GM23338 (cell line): Measurements from ENCODE around the gene TWSG1.

ENCODE experiments used
- POLR2AphosphoS5 ChIP-seq: IDR thresholded peaks from 2 replicates; pipeline ENCODE4 v1.6.1; 2016; ENCODE audit warnings: antibody characterized with exemption, low read depth
- TF ChIP-seq, protein P1 (sequence below), 2 experiments: fragments of 200-600 bp in 1 of 2; sonication (generic) in 1 of 2; conservative IDR thresholded peaks; 2 replicates each; pipeline versions ENCODE4 v1.5.1 to v1.6.1; 2016 to 2017; ENCODE audit warnings: antibody characterized with exemption in 2 of 2, low read depth in 2 of 2, mild to moderate bottlenecking in 2 of 2, moderate library complexity in 1 of 2
- TF ChIP-seq, protein P2 (sequence below): IDR thresholded peaks from 2 replicates; pipeline ENCODE4 v1.6.1; 2016; ENCODE audit warnings: antibody characterized with exemption

DNA sequence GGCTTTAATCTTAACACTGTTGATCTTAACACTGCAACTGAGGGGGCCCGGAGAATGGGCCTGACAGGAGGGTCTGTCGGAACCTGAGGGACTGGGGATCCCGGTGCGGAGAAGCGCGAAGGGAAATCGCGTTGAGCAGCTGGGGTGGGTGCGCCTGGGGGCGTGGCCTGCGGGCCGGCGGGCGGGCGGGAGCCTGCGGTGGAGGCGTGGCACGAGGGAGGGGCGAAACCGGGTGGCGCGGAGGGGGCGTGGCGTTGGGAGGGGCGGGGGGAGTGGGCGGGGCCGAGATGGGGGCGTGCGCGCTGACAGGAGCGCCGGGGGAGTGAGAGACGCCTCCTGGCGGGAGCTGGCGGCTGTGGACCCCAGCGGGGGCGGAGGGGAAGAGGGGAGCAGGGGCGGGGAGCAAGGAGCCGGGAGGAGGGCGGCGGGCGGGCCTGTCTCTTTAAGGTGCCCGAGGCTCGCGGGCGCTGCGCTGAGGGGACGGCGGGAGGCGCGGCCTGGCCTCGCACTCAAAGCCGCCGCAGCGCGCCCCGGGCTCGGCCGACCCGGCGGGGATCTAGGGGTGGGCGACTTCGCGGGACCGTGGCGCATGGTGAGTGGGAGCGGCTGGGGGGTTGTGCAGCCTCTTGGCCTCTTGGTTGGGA lies at the start of gene TWSG1:
- peak; percentile 72 for TF ChIP-seq POLR2AphosphoS5
- TF ChIP-seq, protein P1, sequence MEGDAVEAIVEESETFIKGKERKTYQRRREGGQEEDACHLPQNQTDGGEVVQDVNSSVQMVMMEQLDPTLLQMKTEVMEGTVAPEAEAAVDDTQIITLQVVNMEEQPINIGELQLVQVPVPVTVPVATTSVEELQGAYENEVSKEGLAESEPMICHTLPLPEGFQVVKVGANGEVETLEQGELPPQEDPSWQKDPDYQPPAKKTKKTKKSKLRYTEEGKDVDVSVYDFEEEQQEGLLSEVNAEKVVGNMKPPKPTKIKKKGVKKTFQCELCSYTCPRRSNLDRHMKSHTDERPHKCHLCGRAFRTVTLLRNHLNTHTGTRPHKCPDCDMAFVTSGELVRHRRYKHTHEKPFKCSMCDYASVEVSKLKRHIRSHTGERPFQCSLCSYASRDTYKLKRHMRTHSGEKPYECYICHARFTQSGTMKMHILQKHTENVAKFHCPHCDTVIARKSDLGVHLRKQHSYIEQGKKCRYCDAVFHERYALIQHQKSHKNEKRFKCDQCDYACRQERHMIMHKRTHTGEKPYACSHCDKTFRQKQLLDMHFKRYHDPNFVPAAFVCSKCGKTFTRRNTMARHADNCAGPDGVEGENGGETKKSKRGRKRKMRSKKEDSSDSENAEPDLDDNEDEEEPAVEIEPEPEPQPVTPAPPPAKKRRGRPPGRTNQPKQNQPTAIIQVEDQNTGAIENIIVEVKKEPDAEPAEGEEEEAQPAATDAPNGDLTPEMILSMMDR (conservative IDR thresholded peaks at IDR 0.05; ENCODE audit: low read depth in 2 of 2) = peak in 1 of 2 experiments; percentile 50; a peak in 2 of 4 replicates
- TF ChIP-seq, protein P2, sequence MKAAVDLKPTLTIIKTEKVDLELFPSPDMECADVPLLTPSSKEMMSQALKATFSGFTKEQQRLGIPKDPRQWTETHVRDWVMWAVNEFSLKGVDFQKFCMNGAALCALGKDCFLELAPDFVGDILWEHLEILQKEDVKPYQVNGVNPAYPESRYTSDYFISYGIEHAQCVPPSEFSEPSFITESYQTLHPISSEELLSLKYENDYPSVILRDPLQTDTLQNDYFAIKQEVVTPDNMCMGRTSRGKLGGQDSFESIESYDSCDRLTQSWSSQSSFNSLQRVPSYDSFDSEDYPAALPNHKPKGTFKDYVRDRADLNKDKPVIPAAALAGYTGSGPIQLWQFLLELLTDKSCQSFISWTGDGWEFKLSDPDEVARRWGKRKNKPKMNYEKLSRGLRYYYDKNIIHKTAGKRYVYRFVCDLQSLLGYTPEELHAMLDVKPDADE = no peak
